Adrenal gland (tissue), 12 donors: ENCODE data around the gene COL21A1. TPM values are rescaled to one million over a fixed set of nuclear protein-coding genes. Genes with fewer than 3 reads are reported as not detected.

Experiments used
- DNase-seq, 7 donors: peaks; one replicate each; pipeline ENCODE4 v3.0.0-alpha.2; 2019 to 2020
- H3K27ac ChIP-seq, 5 donors: fragments of 200-600 bp; sonication (generic) in 4 of 5; 1 replicate in 3 of 5; 2 replicates in 2 of 5; pipeline versions ENCODE4 v1.5.1 to v1.8.0; 2016 to 2020; ENCODE audit warnings: mild to moderate bottlenecking in 1 of 5
- H3K27me3 ChIP-seq: fragments of 200-600 bp; 2 replicates; pipeline ENCODE4 v1.8.0; 2021
- H3K36me3 ChIP-seq, 2 donors: fragments of 200-600 bp; replicated peaks in 1 of 2; 1 replicate in 1 of 2; 2 replicates in 1 of 2; pipeline versions ENCODE4 v1.5.1 to v1.8.0; 2018 to 2022
- H3K4me1 ChIP-seq, 2 donors: fragments of 200-600 bp; replicated peaks in 1 of 2; 1 replicate in 1 of 2; 2 replicates in 1 of 2; pipeline versions ENCODE4 v1.5.1 to v1.8.0; 2018 to 2021
- H3K4me3 ChIP-seq, 4 donors: fragments of 200-600 bp; sonication (generic) in 3 of 4; one replicate each; pipeline ENCODE4 v1.5.1; 2016 to 2018
- H3K9me3 ChIP-seq, 3 donors: fragments of 200-600 bp; sonication (generic) in 1 of 3; replicated peaks in 1 of 3; 1 replicate in 2 of 3; 2 replicates in 1 of 3; pipeline versions ENCODE4 v1.5.1 to v1.8.0; 2016 to 2021
- POLR2A ChIP-seq, 2 donors: fragments of 450-650 bp; IDR thresholded peaks; one replicate each; pipeline ENCODE4 v1.6.1; 2017; ENCODE audit warnings: antibody characterized with exemption in 2 of 2, mild to moderate bottlenecking in 2 of 2, moderate library complexity in 1 of 2
- WGBS, 4 donors: extraction: QIAGEN DNeasy Blood & Tissue Kit in 2 of 4; methylation state at CpG; one replicate each; pipeline versions ENCODE4 v1.1.5 to v1.1.7; 2013 to 2017; 5-methylcytosine and 5-hydroxymethylcytosine counted together
- intact Hi-C, 2 donors: fragments of 100-400 bp; cut with DNase I; formaldehyde crosslinking; loops; one replicate each; pipeline versions ENCODE4 v1.14.1 to v1.15.0; 2022 to 2023
- polyA plus RNA-seq, 3 donors: library from polyadenylated mRNA; stranded (reverse); fragments of 200-250 nt in 2 of 3; fragments of 350-450 nt in 1 of 3; fragmentation: Illumina TruSeq in 1 of 3; extraction: RNeasy Lipid Tissue Mini Kit (QIAGEN cat#74804) in 1 of 3; gene quantifications; one replicate each; pipeline ENCODE4 v1.2.3, GENCODE V29; 2013 to 2014
- total RNA-seq, 9 donors: library from RNA; depleted of rRNA in 4 of 9; stranded (reverse); fragments of >200 nt in 4 of 9; fragments of 120-200 nt in 1 of 9; fragmentation: NEBNext Ultra II Directional in 1 of 9; extraction: Animal tissue kit (Norgen Biotek cat#: 25700) in 1 of 9; gene quantifications; one replicate each; pipeline versions ENCODE4 v1.1.0 to v1.2.4, GENCODE V29; 2013 to 2023
- TF ChIP-seq, protein P1 (sequence below), 6 experiments: fragments of 450-650 bp in 4 of 6; fragments of 200-600 bp in 2 of 6; sonication (generic) in 1 of 6; IDR thresholded peaks; 1 replicate in 5 of 6; 2 replicates in 1 of 6; pipeline versions ENCODE4 v1.5.1 to v1.8.0; 2016 to 2021; ENCODE audit warnings: antibody characterized with exemption in 6 of 6, mild to moderate bottlenecking in 2 of 6, moderate library complexity in 1 of 6
- donor health status: healthy with polysubstance abuse.
- donor health status: Bipolar disorder and iron deficiency.
- donor health status: DM: yes; HTN: yes; CAD: no.
- donor health status: DM: no; HTN: no; CAD: no.
- donor health status: DM: no; HTN: no; CAD: no.
- donor health status: DM: yes; HTN: yes; CAD: no.

COL21A1 gene
- total and polyA plus RNA-seq, 12 donors = 0.12 to 19.4 (median 1.2) TPM

DNA sequence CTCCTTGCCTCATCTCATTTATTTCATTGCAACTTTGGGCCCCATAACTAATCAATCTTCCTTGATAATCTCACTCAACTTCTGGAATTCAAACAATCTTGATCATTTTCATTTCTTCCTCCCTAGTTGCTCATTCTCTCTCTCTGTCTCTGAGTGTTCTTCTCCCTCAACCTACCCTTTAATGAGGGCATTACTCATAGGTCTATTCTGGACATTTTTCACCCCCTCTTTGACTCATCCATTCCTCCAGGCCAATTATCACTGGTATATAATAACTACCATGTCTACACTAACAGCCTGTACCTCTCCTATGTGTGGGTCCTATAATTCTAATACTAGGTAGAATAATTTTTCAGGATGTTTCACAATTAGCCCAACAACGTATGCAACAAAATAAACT lies 78.8 kb downstream of the COL21A1 start:
- intact Hi-C loops = no loop called here
- TF ChIP-seq POLR2A (IDR thresholded peaks at IDR 0.05) = no peak
- TF ChIP-seq, protein P1, sequence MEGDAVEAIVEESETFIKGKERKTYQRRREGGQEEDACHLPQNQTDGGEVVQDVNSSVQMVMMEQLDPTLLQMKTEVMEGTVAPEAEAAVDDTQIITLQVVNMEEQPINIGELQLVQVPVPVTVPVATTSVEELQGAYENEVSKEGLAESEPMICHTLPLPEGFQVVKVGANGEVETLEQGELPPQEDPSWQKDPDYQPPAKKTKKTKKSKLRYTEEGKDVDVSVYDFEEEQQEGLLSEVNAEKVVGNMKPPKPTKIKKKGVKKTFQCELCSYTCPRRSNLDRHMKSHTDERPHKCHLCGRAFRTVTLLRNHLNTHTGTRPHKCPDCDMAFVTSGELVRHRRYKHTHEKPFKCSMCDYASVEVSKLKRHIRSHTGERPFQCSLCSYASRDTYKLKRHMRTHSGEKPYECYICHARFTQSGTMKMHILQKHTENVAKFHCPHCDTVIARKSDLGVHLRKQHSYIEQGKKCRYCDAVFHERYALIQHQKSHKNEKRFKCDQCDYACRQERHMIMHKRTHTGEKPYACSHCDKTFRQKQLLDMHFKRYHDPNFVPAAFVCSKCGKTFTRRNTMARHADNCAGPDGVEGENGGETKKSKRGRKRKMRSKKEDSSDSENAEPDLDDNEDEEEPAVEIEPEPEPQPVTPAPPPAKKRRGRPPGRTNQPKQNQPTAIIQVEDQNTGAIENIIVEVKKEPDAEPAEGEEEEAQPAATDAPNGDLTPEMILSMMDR (IDR thresholded peaks at IDR 0.05) = no peak
- 21 to 47% (median 29%) methylated on average over 1 of the region's 1 CpG; no CpG with 5 or more reads in 1 of the 4 donors for WGBS, 4 donors
- Histone ChIP-seq H3K27me3 (no peaks in the 10 kb centered on the region), H3K4me1 (no peaks in the 10 kb centered on the region), H3K27ac (no peak overlapping the region), H3K9me3 (no peaks in the 10 kb centered on the region), H3K36me3 (no peaks in the 10 kb centered on the region), H3K4me3 (no peak overlapping the region)
- no peak for DNase-seq

DNA sequence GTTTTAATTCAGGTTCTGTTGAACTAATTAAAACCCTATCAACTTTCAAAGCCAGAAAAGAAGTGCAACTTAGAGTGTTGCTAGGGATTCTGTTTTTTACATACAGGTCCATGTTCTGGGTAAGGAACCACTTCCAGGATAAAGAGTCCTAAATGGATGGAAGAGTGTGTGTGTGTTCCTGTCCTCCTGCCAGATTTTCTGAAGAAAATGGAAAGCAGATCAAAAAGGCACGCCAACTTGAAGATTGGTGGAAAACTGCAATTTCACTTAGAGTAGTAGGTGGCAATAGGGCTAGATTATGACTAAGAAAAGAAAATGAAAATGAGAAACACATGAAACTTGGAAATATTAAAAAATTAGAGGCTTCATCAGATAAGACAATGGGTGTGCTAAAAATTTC lies 85.3 kb downstream of the COL21A1 start:
- WGBS, 4 donors = 77 to 93% (median 83%) methylated on average over 1 of the region's 1 CpG
- H3K4me3 ChIP-seq = no peak overlapping the region
- DNase-seq = no peak
- no peaks in the 10 kb centered on the region for H3K9me3 ChIP-seq
- intact Hi-C loops = no loop called here
- H3K27ac ChIP-seq = no peak overlapping the region
- TF ChIP-seq POLR2A (IDR thresholded peaks at IDR 0.05) = no peak
- TF ChIP-seq, protein P1 (IDR thresholded peaks at IDR 0.05) = no peak
- no peaks in the 10 kb centered on the region for H3K36me3 ChIP-seq
- H3K27me3 ChIP-seq = no peaks in the 10 kb centered on the region
- no peaks in the 10 kb centered on the region for H3K4me1 ChIP-seq

DNA sequence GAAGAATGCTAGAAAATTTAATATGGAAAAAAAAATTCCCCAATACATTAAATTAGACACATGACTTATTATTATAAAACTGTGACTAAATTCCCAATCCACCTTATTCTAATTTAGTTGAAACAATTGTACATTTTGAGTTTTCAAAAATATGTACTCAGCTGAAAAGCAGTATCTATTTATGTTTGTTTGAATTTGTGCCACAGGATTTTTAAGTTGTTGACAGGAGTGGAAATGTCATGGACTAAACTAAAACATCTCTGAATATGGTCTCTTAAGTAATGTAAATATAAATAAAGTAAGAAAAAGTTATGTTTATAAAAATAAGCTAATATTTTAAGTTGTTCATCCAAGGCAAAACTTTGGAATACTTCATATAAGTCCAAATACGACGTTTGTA lies 86.9 kb downstream of the COL21A1 start:
- intact Hi-C loops = no loop called here
- Histone ChIP-seq H3K27me3 (no peaks in the 10 kb centered on the region), H3K4me1 (no peaks in the 10 kb centered on the region), H3K36me3 (no peaks in the 10 kb centered on the region), H3K27ac (no peak overlapping the region), H3K4me3 (no peak overlapping the region), H3K9me3 (no peaks in the 10 kb centered on the region)
- DNase-seq = no peak
- no peak for TF ChIP-seq POLR2A (IDR thresholded peaks at IDR 0.05)
- TF ChIP-seq, protein P1 (IDR thresholded peaks at IDR 0.05) = no peak
- 71 to 86% (median 82%) methylated on average over 2 of the region's 2 CpGs for WGBS, 4 donors

DNA sequence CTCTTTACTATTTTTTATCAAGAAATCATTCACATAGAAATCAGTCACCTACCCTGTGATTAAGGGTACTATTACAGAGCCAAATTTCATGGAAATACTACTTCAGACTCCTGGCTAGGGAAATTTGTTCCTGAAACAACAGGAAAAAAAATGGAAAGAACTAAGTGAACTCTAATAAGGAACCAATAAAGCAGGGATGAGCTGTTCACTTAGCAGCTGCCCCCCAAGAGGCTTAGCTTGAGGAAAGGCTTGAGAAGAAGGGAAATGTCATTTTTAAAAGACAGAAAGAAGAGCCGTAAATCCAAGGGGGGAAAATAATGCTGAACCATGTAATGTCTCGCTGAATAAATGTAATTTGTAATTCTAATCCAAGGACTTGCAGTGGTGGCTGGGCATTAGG lies 88.8 kb downstream of the COL21A1 start:
- intact Hi-C loops = no loop called here
- no peak for TF ChIP-seq POLR2A (IDR thresholded peaks at IDR 0.05)
- 64 to 77% (median 72%) methylated on average over 2 of the region's 2 CpGs for WGBS, 4 donors
- Histone ChIP-seq H3K36me3 (no peaks in the 10 kb centered on the region), H3K4me1 (no peaks in the 10 kb centered on the region), H3K9me3 (no peaks in the 10 kb centered on the region), H3K4me3 (no peak overlapping the region), H3K27ac (no peak overlapping the region), H3K27me3 (no peaks in the 10 kb centered on the region)
- no peak for DNase-seq

DNA sequence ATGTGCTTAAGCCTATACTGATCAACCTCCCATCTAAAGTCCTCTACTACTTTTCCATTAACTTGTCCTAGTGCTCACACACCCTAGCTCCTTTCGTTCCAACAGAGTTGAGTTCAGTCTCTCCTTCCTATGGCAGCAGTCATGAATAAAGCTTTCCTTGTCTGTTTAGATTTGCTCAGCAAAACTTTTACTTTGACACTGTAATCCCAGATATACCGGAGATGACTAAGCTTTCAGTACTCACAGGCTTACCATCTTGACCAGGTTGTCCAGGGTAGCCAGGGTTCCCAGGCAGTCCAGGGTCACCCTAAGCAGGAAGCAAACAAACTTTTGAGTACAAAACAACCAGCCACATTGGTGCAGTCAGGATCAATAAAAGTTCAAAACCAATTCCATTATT lies 90.7 kb downstream of the COL21A1 start:
- Histone ChIP-seq H3K27ac (no peak overlapping the region), H3K4me3 (no peak overlapping the region)

More for the DNA sequence above, 90.7 kb downstream of the COL21A1 start:
- Histone ChIP-seq H3K27me3 (no peaks in the 10 kb centered on the region), H3K4me1 (no peaks in the 10 kb centered on the region), H3K9me3 (no peaks in the 10 kb centered on the region), H3K36me3 (no peaks in the 10 kb centered on the region)
- 74 to 91% (median 81%) methylated on average over 2 of the region's 2 CpGs for WGBS, 4 donors
- intact Hi-C loops = no loop called here
- no peak for TF ChIP-seq POLR2A (IDR thresholded peaks at IDR 0.05)
- TF ChIP-seq, protein P1 (IDR thresholded peaks at IDR 0.05) = no peak
- no peak for DNase-seq
